Measurements from ENCODE around the gene CSRP2.

The CSRP2 gene

GRCh38 chr12:76856018-76856644, 22.7 kb downstream of the CSRP2 start:
- no peak overlapping the region for H3K4me3 ChIP-seq (ENCODE audit: low read length)
- no peaks in the 10 kb centered on the region for H3K9me3 ChIP-seq (ENCODE audit: control insufficient read depth, insufficient read depth, low read length)
- H3F3A ChIP-seq (ENCODE audit: control insufficient read depth, insufficient read depth), result 0 out of 2 replicates have a peak, but pooled peaks cover 2% of the 10 kb centered on the region
- no peaks in the 10 kb centered on the region for H3K9me2 ChIP-seq (replicated peaks; ENCODE audit: control insufficient read depth, low read length)
- H3K4me1 ChIP-seq (ENCODE audit: control insufficient read depth, low read length), result no peaks in the 10 kb centered on the region
- H3K79me2 ChIP-seq (ENCODE audit: control insufficient read depth, low read length), result no peaks in the 10 kb centered on the region
- H4K20me1 ChIP-seq (ENCODE audit: control insufficient read depth, insufficient read depth, low read depth, low read length), result no peaks in the 10 kb centered on the region
- no peak overlapping the region for H3K4me2 ChIP-seq (ENCODE audit: low read length)
- no peaks in the 10 kb centered on the region for H3K36me3 ChIP-seq (ENCODE audit: control insufficient read depth, low read length)
- no peaks in the 10 kb centered on the region for H3K27me3 ChIP-seq (ENCODE audit: control insufficient read depth, low read length)
- no peak for TF ChIP-seq EZH2phosphoT487 (IDR thresholded peaks at IDR 0.05; ENCODE audit: borderline replicate concordance, low read length)
- no peak for TF ChIP-seq CTCF (IDR thresholded peaks at IDR 0.05; ENCODE audit: low read depth, low read length, poor library complexity, severe bottlenecking)
- no peak overlapping the region for H3K27ac ChIP-seq (ENCODE audit: low read depth, low read length)

GRCh38 chr12:76855271-76855670, 23.5 kb downstream of the CSRP2 start:
- no peak for TF ChIP-seq EZH2phosphoT487 (IDR thresholded peaks at IDR 0.05; ENCODE audit: borderline replicate concordance, low read length)
- no peak for TF ChIP-seq CTCF (IDR thresholded peaks at IDR 0.05; ENCODE audit: low read depth, low read length, poor library complexity, severe bottlenecking)
- Histone ChIP-seq H3K79me2 (ENCODE audit: control insufficient read depth, low read length) (no peaks in the 10 kb centered on the region), H3K4me1 (ENCODE audit: control insufficient read depth, low read length) (no peaks in the 10 kb centered on the region), H3K4me3 (ENCODE audit: low read length) (no peak overlapping the region), H3K9me2 (replicated peaks; ENCODE audit: control insufficient read depth, low read length) (no peaks in the 10 kb centered on the region), H3K36me3 (ENCODE audit: control insufficient read depth, low read length) (peaks cover 4% of the 10 kb centered on the region; the same call in 1 of the 2 replicates), H4K20me1 (ENCODE audit: control insufficient read depth, insufficient read depth, low read depth, low read length) (no peaks in the 10 kb centered on the region), H3F3A (ENCODE audit: control insufficient read depth, insufficient read depth) (0 out of 2 replicates have a peak, but pooled peaks cover 2% of the 10 kb centered on the region), H3K4me2 (ENCODE audit: low read length) (no peak overlapping the region), H3K9me3 (ENCODE audit: control insufficient read depth, insufficient read depth, low read length) (no peaks in the 10 kb centered on the region), H3K27me3 (ENCODE audit: control insufficient read depth, low read length) (no peaks in the 10 kb centered on the region), H3K27ac (ENCODE audit: low read depth, low read length) (no peak overlapping the region)

GRCh38 chr12:76852106-76852505, 26.7 kb downstream of the CSRP2 start:
- H3K4me1 ChIP-seq (ENCODE audit: control insufficient read depth, low read length), result no peaks in the 10 kb centered on the region
- no peaks in the 10 kb centered on the region for H3K9me2 ChIP-seq (replicated peaks; ENCODE audit: control insufficient read depth, low read length)
- no peaks in the 10 kb centered on the region for H3K27me3 ChIP-seq (ENCODE audit: control insufficient read depth, low read length)
- no peak overlapping the region for H3K27ac ChIP-seq (ENCODE audit: low read depth, low read length)
- H3F3A ChIP-seq (ENCODE audit: control insufficient read depth, insufficient read depth), result 0 out of 2 replicates have a peak, but pooled peaks cover 2% of the 10 kb centered on the region
- H3K4me3 ChIP-seq (ENCODE audit: low read length), result no peak overlapping the region
- no peak overlapping the region for H3K4me2 ChIP-seq (ENCODE audit: low read length)
- no peaks in the 10 kb centered on the region for H4K20me1 ChIP-seq (ENCODE audit: control insufficient read depth, insufficient read depth, low read depth, low read length)
- TF ChIP-seq EZH2phosphoT487 (IDR thresholded peaks at IDR 0.05; ENCODE audit: borderline replicate concordance, low read length) (no peak), CTCF (IDR thresholded peaks at IDR 0.05; ENCODE audit: low read depth, low read length, poor library complexity, severe bottlenecking) (no peak)
- H3K36me3 ChIP-seq (ENCODE audit: control insufficient read depth, low read length), result peaks cover 7% of the 10 kb centered on the region; the same call in 1 of the 2 replicates
- H3K79me2 ChIP-seq (ENCODE audit: control insufficient read depth, low read length), result no peaks in the 10 kb centered on the region
- no peaks in the 10 kb centered on the region for H3K9me3 ChIP-seq (ENCODE audit: control insufficient read depth, insufficient read depth, low read length)
